WTC11 (cell line): Measurements from ENCODE around the gene MACF1. TPM values are rescaled to one million over a fixed set of nuclear protein-coding genes. Genes with fewer than 3 reads are reported as not detected.

ENCODE experiments used
- ATAC-seq: fragments of 200-7000 bp; cut with Tn5 transposase; 2 replicates; pipeline ENCODE4 v1.10.0; 2021; ENCODE audit warnings: mild to moderate bottlenecking, moderate library complexity
- CTCF ChIA-PET: fragments of 300-600 bp; sonication (Branson Sonifier 250); formaldehyde crosslinking; loops from one replicate; lab custom pipeline; 2021; ENCODE audit warnings: antibody characterized with exemption; lab: Charles Lee
- POLR2A ChIA-PET: fragments of 350-600 bp; sonication (Branson Sonifier 250); formaldehyde crosslinking; loops from one replicate; lab custom pipeline; 2021; ENCODE audit warnings: antibody characterized with exemption; lab: Charles Lee
- DNase-seq: peaks from one replicate; pipeline ENCODE4 v3.0.0; 2021; ENCODE audit warnings: low spot score
- H3K27ac Mint-ChIP-seq: 2 replicates; pipeline ENCODE4 v1.8.0; 2021; ENCODE audit warnings: mixed read lengths
- H3K27me3 Mint-ChIP-seq: 2 replicates; pipeline ENCODE4 v1.8.0; 2021; ENCODE audit warnings: low read depth, mild to moderate bottlenecking, moderate library complexity, mixed read lengths
- H3K36me3 Mint-ChIP-seq: 2 replicates; pipeline ENCODE4 v1.8.0; 2021; ENCODE audit warnings: mixed read lengths
- H3K4me1 Mint-ChIP-seq: 2 replicates; pipeline ENCODE4 v1.8.0; 2022; ENCODE audit warnings: mixed read lengths
- H3K4me3 Mint-ChIP-seq: 2 replicates; pipeline ENCODE4 v1.8.0; 2021; ENCODE audit warnings: mild to moderate bottlenecking, moderate library complexity, mixed read lengths
- H3K9me3 Mint-ChIP-seq: 2 replicates; pipeline ENCODE4 v1.8.0; 2021; ENCODE audit warnings: mixed read lengths
- ATF3 ChIP-seq: sonication (generic); formaldehyde crosslinking; conservative IDR thresholded peaks from 2 replicates; pipeline ENCODE4 v1.8.1; 2022; ENCODE audit warnings: mild to moderate bottlenecking, missing genetic modification reagents
- ATF6 ChIP-seq: sonication (generic); formaldehyde crosslinking; IDR thresholded peaks from 2 replicates; pipeline ENCODE4 v1.8.1; 2023; ENCODE audit warnings: mild to moderate bottlenecking, missing genetic modification reagents
- CREM ChIP-seq: sonication (generic); formaldehyde crosslinking; IDR thresholded peaks from 2 replicates; pipeline ENCODE4 v1.8.1; 2022; ENCODE audit warnings: mild to moderate bottlenecking, missing genetic modification reagents, moderate library complexity
- CTCF ChIP-seq: fragments of 200-600 bp; IDR thresholded peaks from 2 replicates; pipeline ENCODE4 v1.8.0; 2022; ENCODE audit warnings: antibody characterized with exemption
- MYBL2 ChIP-seq: sonication (generic); formaldehyde crosslinking; IDR thresholded peaks from 2 replicates; pipeline ENCODE4 v1.8.1; 2023; ENCODE audit warnings: mild to moderate bottlenecking, moderate library complexity, missing genetic modification reagents
- NR2C2 ChIP-seq: sonication (generic); formaldehyde crosslinking; IDR thresholded peaks from 2 replicates; pipeline ENCODE4 v1.8.0; 2022; ENCODE audit warnings: mild to moderate bottlenecking, missing genetic modification reagents
- STAT6 ChIP-seq: sonication (generic); formaldehyde crosslinking; conservative IDR thresholded peaks from 2 replicates; pipeline ENCODE4 v1.8.1; 2023; ENCODE audit warnings: mild to moderate bottlenecking, low read depth, missing genetic modification reagents, moderate library complexity
- ZNF219 ChIP-seq: sonication (generic); formaldehyde crosslinking; IDR thresholded peaks from 2 replicates; pipeline ENCODE4 v1.8.0; 2023; ENCODE audit warnings: missing genetic modification reagents, mild to moderate bottlenecking, borderline replicate concordance
- ZNF263 ChIP-seq: sonication (generic); formaldehyde crosslinking; IDR thresholded peaks from 2 replicates; pipeline ENCODE4 v1.8.1; 2022; ENCODE audit warnings: low read depth, mild to moderate bottlenecking, moderate library complexity, missing genetic modification reagents
- ZNF532 ChIP-seq: fragments of 250-450 bp; sonication (Bioruptor Pico); IDR thresholded peaks from 2 replicates; pipeline ENCODE4 v1.9.0; 2021; ENCODE audit warnings: mild to moderate bottlenecking, borderline replicate concordance
- total RNA-seq: library from RNA; stranded (reverse); gene quantifications from 3 replicates; pipeline ENCODE4 v1.2.3, GENCODE V29; 2021

MACF1 gene
- total RNA-seq, 1 experiment from 2014 or later, result 327 TPM

- TF ChIP-seq ZNF532 (CRISPR knock-in tag), result no peak
Observed at GRCh38 chr1:39310015-39310414, 105.5 kb downstream of the MACF1 start (continued).

- Mint-ChIP-seq H3K27ac (no peak overlapping the region), H3K36me3 (peaks cover 52% of the 10 kb centered on the region)
Observed at GRCh38 chr1:39310691-39311090, 106.2 kb downstream of the MACF1 start.

GRCh38 chr1:39317111-39317510 is 112.6 kb downstream of the MACF1 start:
- H3K36me3 Mint-ChIP-seq, result peaks cover 63% of the 10 kb centered on the region
- no peaks in the 10 kb centered on the region for H3K27me3 Mint-ChIP-seq
- no peak for DNase-seq
- no peaks in the 10 kb centered on the region for H3K9me3 Mint-ChIP-seq
- H3K27ac Mint-ChIP-seq, result no peak overlapping the region
- ChIA-PET CTCF (interaction anchor here (0.7 to 1.4 kb wide), 2 partner anchors 125 to 219 kb away, joined by 3 to 5 read pairs; no protein-coding TSS in a partner anchor), POLR2A (no interaction called here)
- TF ChIP-seq ATF6 (CRISPR knock-in tag) (no peak), STAT6 (CRISPR knock-in tag) (no peak), CREM (CRISPR knock-in tag) (no peak), CTCF (no peak), MYBL2 (CRISPR knock-in tag) (no peak)
- no peaks in the 10 kb centered on the region for H3K4me1 Mint-ChIP-seq
- no peak for ATAC-seq
- no peak overlapping the region for H3K4me3 Mint-ChIP-seq

More at GRCh38 chr1:39310691-39311090, 106.2 kb downstream of the MACF1 start:
- POLR2A ChIA-PET, result no interaction called here
- Mint-ChIP-seq H3K4me1 (no peaks in the 10 kb centered on the region), H3K9me3 (no peaks in the 10 kb centered on the region), H3K27me3 (no peaks in the 10 kb centered on the region), H3K4me3 (no peak overlapping the region)
- DNase-seq (no peak), ATAC-seq (no peak)
- CTCF ChIA-PET, result interaction anchor here (1.7 to 2.1 kb wide), 2 partner anchors 100 to 228 kb away, joined by 4 to 7 read pairs; no protein-coding TSS in a partner anchor
- TF ChIP-seq NR2C2 (CRISPR knock-in tag) (no peak), ATF3 (no peak), CREM (CRISPR knock-in tag) (no peak), ZNF219 (CRISPR knock-in tag) (no peak), ZNF263 (CRISPR knock-in tag) (no peak)
